NCI-H2196 (cell line): ENCODE measurements around the gene FLNC.

Experiments used
- DNase-seq: peaks from one replicate; lab custom pipeline; 2025; ENCODE audit not compliant: unreplicated experiment; lab: John Stamatoyannopoulos, UW

FLNC gene

GRCh38 chr7:128800567-128800966, 29.6 kb upstream of the FLNC start:
- no peak for DNase-seq

GRCh38 chr7:128801003-128801402, 29.2 kb upstream of the FLNC start:
- DNase-seq: no peak

- DNase-seq: no peak
Observed at GRCh38 chr7:128801667-128802418, 28.4 kb upstream of the FLNC start.

- DNase-seq: no peak
Observed at GRCh38 chr7:128804484-128804883, 25.7 kb upstream of the FLNC start.

- DNase-seq: no peak
Observed at GRCh38 chr7:128805225-128805624, 25.0 kb upstream of the FLNC start.

GRCh38 chr7:128807191-128807590, 23.0 kb upstream of the FLNC start:
- DNase-seq: no peak

- DNase-seq: no peak
Observed at GRCh38 chr7:128809363-128809762, 20.8 kb upstream of the FLNC start.

- no peak for DNase-seq
Observed at GRCh38 chr7:128810473-128810872, 19.7 kb upstream of the FLNC start.

- DNase-seq: no peak
Observed at GRCh38 chr7:128810997-128811396, 19.2 kb upstream of the FLNC start.

- DNase-seq: no peak
Observed at GRCh38 chr7:128811631-128812430, 18.4 kb upstream of the FLNC start.

- DNase-seq: no peak
Observed at GRCh38 chr7:128812514-128813168, 17.6 kb upstream of the FLNC start.

- DNase-seq: no peak
Observed at GRCh38 chr7:128814499-128814898, 15.7 kb upstream of the FLNC start.

- no peak for DNase-seq
Observed at GRCh38 chr7:128815289-128815942, 14.8 kb upstream of the FLNC start.

GRCh38 chr7:128818694-128819093, 11.5 kb upstream of the FLNC start:
- no peak for DNase-seq

GRCh38 chr7:128821724-128822123, 8.5 kb upstream of the FLNC start:
- DNase-seq: no peak

GRCh38 chr7:128826512-128826911, 3.7 kb upstream of the FLNC start:
- DNase-seq: no peak

- no peak for DNase-seq
Observed at GRCh38 chr7:128826916-128827247, 3.3 kb upstream of the FLNC start.

GRCh38 chr7:128827248-128827958, 2.8 kb upstream of the FLNC start:
- no peak for DNase-seq

GRCh38 chr7:128827971-128828711, 2.1 kb upstream of the FLNC start:
- no peak for DNase-seq
